OCI-LY3 (cell line): ENCODE data around the gene POFUT2.

Experiments
- H2AFZ ChIP-seq: fragments of 200-600, 300-600 bp; shearing (Covaris generic); 2 replicates; pipeline ENCODE4 v1.6.0; 2014; ENCODE audit warnings: antibody characterized with exemption, low read depth, low read length
- H3K27ac ChIP-seq: fragments of 200-600, 300-600 bp; sonication (generic); 2 replicates; pipeline ENCODE4 v1.5.1; 2014; ENCODE audit warnings: mild to moderate bottlenecking, low read length, moderate library complexity, mixed read lengths
- H3K27me3 ChIP-seq: fragments of 200-600, 300-600 bp; sonication (generic); 2 replicates; pipeline ENCODE4 v1.6.1; 2014; ENCODE audit warnings: low read depth, low read length, mixed read lengths
- H3K36me3 ChIP-seq: fragments of 200-600, 300-600 bp; sonication (generic); replicated peaks from 2 replicates; pipeline ENCODE3; 2014; ENCODE audit warnings: low read depth, low read length, mixed read lengths
- H3K4me1 ChIP-seq: fragments of 300-600, 200-600 bp; sonication (generic); 2 replicates; pipeline ENCODE4 v1.6.1; 2014; ENCODE audit warnings: low read length, mixed read lengths
- H3K4me2 ChIP-seq: fragments of 200-600, 300-600 bp; sonication (generic); 2 replicates; pipeline ENCODE4 v1.6.1; 2014; ENCODE audit warnings: low read length, mixed read lengths
- H3K4me3 ChIP-seq: fragments of 300-600, 200-600 bp; sonication (generic); 2 replicates; pipeline ENCODE4 v1.5.1; 2014; ENCODE audit warnings: antibody characterized with exemption, mild to moderate bottlenecking, low read length, moderate library complexity
- H3K79me2 ChIP-seq: fragments of 300-600, 200-600 bp; shearing (Covaris generic); 2 replicates; pipeline ENCODE4 v1.6.1; 2014; ENCODE audit warnings: mild to moderate bottlenecking, low read length, mixed read lengths
- H3K9ac ChIP-seq: fragments of 300-600, 200-600 bp; shearing (Covaris generic); 2 replicates; pipeline ENCODE4 v1.6.0; 2014; ENCODE audit warnings: mild to moderate bottlenecking, low read length, moderate library complexity
- H3K9me3 ChIP-seq: fragments of 200-600, 300-600 bp; shearing (Covaris generic); 2 replicates; pipeline ENCODE4 v1.6.1; 2014; ENCODE audit warnings: low read length, mixed read lengths; ENCODE audit not compliant: insufficient read depth
- H4K20me1 ChIP-seq: fragments of 200-600, 300-600 bp; sonication (generic); 2 replicates; pipeline ENCODE4 v1.6.1; 2016; ENCODE audit warnings: low read length, mixed read lengths; ENCODE audit not compliant: insufficient read depth
- EZH2phosphoT487 ChIP-seq: fragments of 200-600 bp; shearing (Covaris generic); IDR thresholded peaks from 2 replicates; pipeline ENCODE4 v1.6.1; 2018; ENCODE audit warnings: antibody characterized with exemption, mixed run types, low read depth
- TF ChIP-seq, protein P1 (sequence below): fragments of 200-600, 300-600 bp; sonication (generic); IDR thresholded peaks from 2 replicates; pipeline ENCODE4 v1.5.1; 2014; ENCODE audit warnings: antibody characterized with exemption, low read length, low read depth

POFUT2 gene

DNA sequence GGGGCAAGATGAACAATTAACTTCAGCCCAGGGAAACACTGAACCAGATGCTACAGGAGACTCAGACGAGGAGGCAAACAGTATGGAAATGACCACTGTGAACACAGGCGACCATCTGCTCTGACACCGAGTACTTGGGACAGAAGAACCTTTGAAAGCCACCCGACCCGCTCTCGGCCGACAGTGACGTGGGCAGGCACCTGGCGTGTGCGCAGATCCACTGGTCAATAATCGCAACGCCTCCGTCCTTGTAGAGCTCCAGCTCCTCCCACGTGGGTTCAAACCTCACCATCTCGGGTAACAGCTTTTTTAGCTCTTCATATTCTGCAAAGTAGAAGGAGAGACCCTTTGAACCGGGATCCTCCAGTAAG is 20.3 kb downstream of the POFUT2 start:
- TF ChIP-seq EZH2phosphoT487: no peak
- TF ChIP-seq, protein P1, sequence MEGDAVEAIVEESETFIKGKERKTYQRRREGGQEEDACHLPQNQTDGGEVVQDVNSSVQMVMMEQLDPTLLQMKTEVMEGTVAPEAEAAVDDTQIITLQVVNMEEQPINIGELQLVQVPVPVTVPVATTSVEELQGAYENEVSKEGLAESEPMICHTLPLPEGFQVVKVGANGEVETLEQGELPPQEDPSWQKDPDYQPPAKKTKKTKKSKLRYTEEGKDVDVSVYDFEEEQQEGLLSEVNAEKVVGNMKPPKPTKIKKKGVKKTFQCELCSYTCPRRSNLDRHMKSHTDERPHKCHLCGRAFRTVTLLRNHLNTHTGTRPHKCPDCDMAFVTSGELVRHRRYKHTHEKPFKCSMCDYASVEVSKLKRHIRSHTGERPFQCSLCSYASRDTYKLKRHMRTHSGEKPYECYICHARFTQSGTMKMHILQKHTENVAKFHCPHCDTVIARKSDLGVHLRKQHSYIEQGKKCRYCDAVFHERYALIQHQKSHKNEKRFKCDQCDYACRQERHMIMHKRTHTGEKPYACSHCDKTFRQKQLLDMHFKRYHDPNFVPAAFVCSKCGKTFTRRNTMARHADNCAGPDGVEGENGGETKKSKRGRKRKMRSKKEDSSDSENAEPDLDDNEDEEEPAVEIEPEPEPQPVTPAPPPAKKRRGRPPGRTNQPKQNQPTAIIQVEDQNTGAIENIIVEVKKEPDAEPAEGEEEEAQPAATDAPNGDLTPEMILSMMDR: no peak
- Histone ChIP-seq H3K9ac (no peak overlapping the region), H3K4me3 (no peak overlapping the region), H3K27ac (no peak overlapping the region), H3K27me3 (no peaks in the 10 kb centered on the region), H3K4me2 (no peak overlapping the region), H3K36me3 (peaks cover 29% of the 10 kb centered on the region), H2AFZ (no peak overlapping the region), H3K9me3 (no peaks in the 10 kb centered on the region), H3K4me1 (no peaks in the 10 kb centered on the region), H3K79me2 (no peaks in the 10 kb centered on the region), H4K20me1 (no peaks in the 10 kb centered on the region)

DNA sequence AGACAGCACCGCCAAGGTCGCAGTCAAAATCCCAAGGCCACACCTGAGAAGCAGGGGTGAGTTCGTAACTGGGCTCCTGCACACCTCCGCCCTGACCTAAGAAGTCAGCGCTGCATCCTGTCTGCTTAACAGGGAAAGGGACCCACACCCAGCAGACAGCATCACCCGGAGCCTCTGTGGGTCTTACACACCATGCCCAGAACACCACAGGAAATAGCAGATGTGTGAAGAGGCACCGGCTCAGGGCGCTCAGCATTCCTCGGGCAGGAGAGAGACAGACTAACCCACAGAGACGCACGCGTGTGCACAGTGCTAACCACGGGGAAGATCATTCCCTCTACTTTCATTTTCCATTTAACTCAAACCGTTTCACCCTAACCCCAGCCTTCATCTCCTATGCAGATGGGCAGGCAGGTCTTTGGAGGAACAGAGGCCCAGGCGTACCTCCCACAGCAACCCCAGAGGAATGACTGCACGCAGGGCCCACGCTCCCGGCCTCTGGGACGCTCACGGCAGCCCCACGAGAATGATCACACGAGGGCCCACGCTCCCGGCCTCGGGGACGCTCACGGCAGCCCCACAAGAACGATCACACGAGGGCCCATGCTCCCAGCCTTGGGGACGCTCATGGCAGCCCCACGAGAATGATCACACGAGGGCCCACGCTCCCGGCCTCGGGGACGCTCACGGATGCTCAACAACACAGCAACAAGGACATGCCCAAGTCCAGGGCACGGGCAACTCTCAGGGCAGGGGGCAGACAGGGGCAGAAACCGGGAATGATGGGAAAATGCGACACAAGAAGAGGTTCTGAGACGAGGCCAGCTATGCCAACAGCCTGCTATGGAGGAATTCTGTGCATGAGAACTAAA is 20.9 kb downstream of the POFUT2 start:
- Histone ChIP-seq H4K20me1 (no peaks in the 10 kb centered on the region), H3K9me3 (no peaks in the 10 kb centered on the region), H3K27ac (no peak overlapping the region), H2AFZ (no peak overlapping the region), H3K36me3 (peaks cover 23% of the 10 kb centered on the region), H3K9ac (no peak overlapping the region), H3K79me2 (no peaks in the 10 kb centered on the region), H3K4me3 (no peak overlapping the region), H3K4me2 (no peak overlapping the region), H3K27me3 (no peaks in the 10 kb centered on the region), H3K4me1 (no peaks in the 10 kb centered on the region)
- TF ChIP-seq, protein P1: no peak
- TF ChIP-seq EZH2phosphoT487: no peak

DNA sequence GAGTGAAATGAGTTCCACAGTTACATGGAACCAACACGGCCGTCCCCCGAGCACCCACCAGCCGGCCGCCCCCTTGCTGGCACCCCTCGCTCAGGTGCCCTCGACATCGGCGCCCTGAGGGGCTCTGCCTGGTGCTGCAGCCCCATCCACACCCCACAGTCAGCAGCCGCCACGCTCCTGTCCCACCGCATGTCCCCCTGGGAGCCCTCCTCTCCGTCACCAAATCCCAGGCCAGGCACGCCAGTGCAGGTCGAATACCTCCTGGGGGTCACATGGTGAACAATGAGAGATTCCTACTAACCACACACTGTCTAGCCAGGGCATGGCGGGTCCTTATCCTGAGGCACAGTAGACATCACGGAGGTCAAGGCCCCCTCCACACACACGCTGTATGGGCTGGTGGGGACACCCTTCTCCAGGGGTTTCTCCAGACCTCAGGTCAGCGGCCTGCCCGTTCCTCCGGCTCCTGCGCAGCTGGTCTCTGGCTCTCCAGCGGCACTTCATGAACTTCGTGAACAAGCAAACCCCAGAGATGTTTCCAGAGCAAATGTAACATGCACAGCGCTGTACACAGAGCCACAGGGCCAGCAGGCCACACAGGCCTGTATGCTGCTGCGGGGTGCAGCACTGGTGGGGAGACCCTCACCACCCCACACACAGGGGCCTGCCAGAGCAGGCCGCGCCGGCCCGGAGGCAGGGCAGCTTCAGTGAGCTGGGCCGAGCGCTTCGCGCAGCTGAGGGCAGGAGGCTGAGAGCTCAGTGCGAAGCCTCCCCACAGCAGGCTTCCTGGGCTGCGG is 21.8 kb downstream of the POFUT2 start:
- H3K4me2 ChIP-seq: no peak overlapping the region
- no peaks in the 10 kb centered on the region for H3K79me2 ChIP-seq
- peaks cover 20% of the 10 kb centered on the region for H3K36me3 ChIP-seq
- H3K4me3 ChIP-seq: no peak overlapping the region
- no peaks in the 10 kb centered on the region for H3K27me3 ChIP-seq
- no peaks in the 10 kb centered on the region for H3K4me1 ChIP-seq
- no peaks in the 10 kb centered on the region for H4K20me1 ChIP-seq
- no peaks in the 10 kb centered on the region for H3K9me3 ChIP-seq
- no peak overlapping the region for H3K9ac ChIP-seq
- TF ChIP-seq, protein P1: no peak
- H2AFZ ChIP-seq: no peak overlapping the region
- H3K27ac ChIP-seq: no peak overlapping the region

DNA sequence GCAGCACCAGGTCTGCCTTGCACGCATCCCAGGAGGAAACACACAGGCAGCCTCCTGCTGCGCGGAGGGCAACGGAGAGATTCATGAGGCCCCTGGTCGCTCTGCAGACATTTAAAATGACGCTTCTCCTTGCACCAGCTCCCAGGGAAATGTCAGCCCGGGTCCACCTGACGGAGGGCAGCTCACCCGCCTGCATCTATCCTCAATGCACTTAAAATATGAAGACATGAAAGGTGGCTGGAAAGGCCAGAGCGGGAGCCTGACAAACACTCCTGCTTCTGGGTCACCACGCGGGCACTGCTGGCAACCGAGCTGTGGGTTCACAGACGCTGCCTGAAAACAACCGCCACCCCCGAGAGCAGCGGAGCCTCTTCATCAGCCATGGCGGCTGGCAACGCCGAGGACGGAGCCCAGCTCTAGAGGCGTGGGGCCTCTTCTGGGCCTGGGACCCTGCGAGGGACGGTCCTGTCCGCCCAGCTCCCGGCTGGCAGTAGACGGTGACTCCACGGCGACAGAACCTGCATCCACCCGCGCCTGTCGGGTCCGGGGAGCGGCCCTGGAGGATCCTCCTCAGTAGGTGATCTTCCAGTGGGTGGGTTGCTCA is 22.7 kb downstream of the POFUT2 start:
- no peak overlapping the region for H3K27ac ChIP-seq
- H3K9me3 ChIP-seq: no peaks in the 10 kb centered on the region
- H3K36me3 ChIP-seq: peaks cover 10% of the 10 kb centered on the region
- TF ChIP-seq EZH2phosphoT487: no peak
- no peak overlapping the region for H3K4me2 ChIP-seq
- H3K4me1 ChIP-seq: no peaks in the 10 kb centered on the region
- H3K79me2 ChIP-seq: no peaks in the 10 kb centered on the region
- H4K20me1 ChIP-seq: no peaks in the 10 kb centered on the region
- H2AFZ ChIP-seq: no peak overlapping the region
- no peaks in the 10 kb centered on the region for H3K27me3 ChIP-seq
- H3K4me3 ChIP-seq: no peak overlapping the region
- H3K9ac ChIP-seq: no peak overlapping the region
